GM23338 (cell line): Measurements from ENCODE around the gene HNRNPL. TPM values are rescaled to one million over a fixed set of nuclear protein-coding genes. Genes with fewer than 3 reads are reported as not detected.

Source experiments
- ATAC-seq: fragments of 200-7000 bp; cut with Tn5 transposase; 3 replicates; pipeline ENCODE4 v1.9.1; 2020
- DNase-seq: peaks from one replicate; pipeline ENCODE4 v3.0.0-alpha.2; 2015; ENCODE audit warnings: low spot score
- H2AFZ ChIP-seq: fragments of 200-600 bp; sonication (generic); 2 replicates; pipeline ENCODE4 v1.8.0; 2016; ENCODE audit warnings: antibody characterized with exemption, mild to moderate bottlenecking, moderate library complexity
- H3F3A ChIP-seq: fragments of 200-600 bp; sonication (generic); replicated peaks from 2 replicates; pipeline ENCODE4 v1.8.0; 2017; ENCODE audit warnings: antibody characterized with exemption, mixed run types, low read depth
- H3K27ac ChIP-seq: fragments of 200-600 bp; sonication (generic); 2 replicates; pipeline ENCODE4 v1.6.1; 2016; ENCODE audit warnings: low read depth
- H3K27me3 ChIP-seq: fragments of 200-600 bp; sonication (generic); 2 replicates; pipeline ENCODE4 v1.8.0; 2016; ENCODE audit warnings: mild to moderate bottlenecking, mixed run types, moderate library complexity; ENCODE audit not compliant: insufficient read depth
- H3K36me3 ChIP-seq: fragments of 200-600 bp; sonication (generic); 2 replicates; pipeline ENCODE4 v1.8.0; 2016; ENCODE audit warnings: mild to moderate bottlenecking; ENCODE audit not compliant: insufficient read depth
- H3K4me1 ChIP-seq: fragments of 200-600 bp; sonication (generic); 2 replicates; pipeline ENCODE4 v1.8.0; 2016; ENCODE audit warnings: mild to moderate bottlenecking, moderate library complexity; ENCODE audit not compliant: insufficient read depth
- H3K4me2 ChIP-seq: fragments of 200-600 bp; sonication (generic); 2 replicates; pipeline ENCODE4 v1.7.1; 2017; ENCODE audit warnings: mixed run types
- H3K4me3 ChIP-seq: fragments of 200-600 bp; sonication (generic); 2 replicates; pipeline ENCODE4 v1.6.1; 2016; ENCODE audit warnings: mixed run types
- H3K79me2 ChIP-seq: fragments of 200-600 bp; sonication (generic); replicated peaks from 2 replicates; pipeline ENCODE4 v1.8.0; 2017; ENCODE audit warnings: mild to moderate bottlenecking; ENCODE audit not compliant: insufficient read depth
- H3K9me2 ChIP-seq: fragments of 200-600 bp; sonication (generic); 2 replicates; pipeline ENCODE4 v1.8.0; 2017; ENCODE audit not compliant: insufficient read depth
- H4K20me1 ChIP-seq: fragments of 200-600 bp; sonication (generic); replicated peaks from 2 replicates; pipeline ENCODE4 v1.8.0; 2017; ENCODE audit warnings: mild to moderate bottlenecking; ENCODE audit not compliant: insufficient read depth
- H3K27ac Mint-ChIP-seq: 2 replicates; pipeline ENCODE4 v1.8.0; 2020; ENCODE audit warnings: inconsistent platforms, mild to moderate bottlenecking, moderate library complexity, mixed read lengths
- H3K27me3 Mint-ChIP-seq: 3 replicates; pipeline ENCODE4 v1.8.0; 2022; ENCODE audit warnings: low read depth, mild to moderate bottlenecking, moderate library complexity, mixed read lengths, inconsistent platforms; ENCODE audit not compliant: insufficient read depth, poor library complexity
- H3K36me3 Mint-ChIP-seq: 3 replicates; pipeline ENCODE4 v1.8.0; 2021; ENCODE audit warnings: low read depth, mild to moderate bottlenecking, inconsistent platforms, moderate library complexity, mixed read lengths
- H3K4me1 Mint-ChIP-seq: 3 replicates; pipeline ENCODE4 v1.8.0; 2020; ENCODE audit warnings: mild to moderate bottlenecking, inconsistent platforms, mixed read lengths
- H3K4me3 Mint-ChIP-seq: 3 replicates; pipeline ENCODE4 v1.8.0; 2021; ENCODE audit warnings: moderate library complexity, mild to moderate bottlenecking, inconsistent platforms, mixed read lengths
- H3K9me3 Mint-ChIP-seq: 3 replicates; pipeline ENCODE4 v1.8.0; 2020; ENCODE audit warnings: moderate library complexity, mild to moderate bottlenecking, inconsistent platforms, mixed read lengths
- CREB1 ChIP-seq: fragments of 250-450 bp; sonication (Bioruptor Pico); IDR thresholded peaks from 2 replicates; pipeline ENCODE4 v1.5.0; 2020; ENCODE audit warnings: low read depth, mild to moderate bottlenecking, moderate library complexity
- EZH2phosphoT487 ChIP-seq: fragments of 200-600 bp; sonication (generic); IDR thresholded peaks from one replicate; pipeline ENCODE4 v1.8.1; 2018; ENCODE audit warnings: antibody characterized with exemption; ENCODE audit not compliant: unreplicated experiment
- JUNB ChIP-seq: IDR thresholded peaks from one replicate; pipeline ENCODE4 v1.6.1; 2016; ENCODE audit warnings: antibody characterized with exemption; ENCODE audit not compliant: unreplicated experiment
- NANOG ChIP-seq: IDR thresholded peaks from 2 replicates; pipeline ENCODE4 v1.6.1; 2016; ENCODE audit warnings: antibody characterized with exemption, borderline replicate concordance
- POLR2AphosphoS5 ChIP-seq: IDR thresholded peaks from 2 replicates; pipeline ENCODE4 v1.6.1; 2016; ENCODE audit warnings: antibody characterized with exemption, low read depth
- ZNF114 ChIP-seq: fragments of 250-450 bp; sonication (Bioruptor Pico); IDR thresholded peaks from 2 replicates; pipeline ENCODE4 v1.5.0; 2020; ENCODE audit warnings: mild to moderate bottlenecking, moderate library complexity
- ZNF331 ChIP-seq: fragments of 250-450 bp; sonication (Bioruptor Pico); IDR thresholded peaks from 2 replicates; pipeline ENCODE4 v1.5.0; 2020; ENCODE audit warnings: low read depth, mild to moderate bottlenecking, moderate library complexity
- polyA plus RNA-seq: library from polyadenylated mRNA; unstranded; fragments of >200 nt; fragmentation: Nextera tagmentation; extraction: Ambion mirVana; gene quantifications from 2 replicates; pipeline ENCODE4 v1.2.1, GENCODE V29; 2016
- total RNA-seq: library from RNA; depleted of rRNA; stranded (reverse); fragments of >200 nt; shearing (Covaris generic); gene quantifications from 2 replicates; pipeline ENCODE4 v1.2.3, GENCODE V29; 2014
- TF ChIP-seq, protein P1 (sequence below), 2 experiments: fragments of 200-600 bp in 1 of 2; sonication (generic) in 1 of 2; conservative IDR thresholded peaks; 2 replicates each; pipeline versions ENCODE4 v1.5.1 to v1.6.1; 2016 to 2017; ENCODE audit warnings: antibody characterized with exemption in 2 of 2, low read depth in 2 of 2, mild to moderate bottlenecking in 2 of 2, moderate library complexity in 1 of 2
- TF ChIP-seq, protein P2 (sequence below): IDR thresholded peaks from 2 replicates; pipeline ENCODE4 v1.6.1; 2016; ENCODE audit warnings: antibody characterized with exemption

Gene HNRNPL
- total and polyA plus RNA-seq, 2 experiments from 2014 or later = 580 to 664 TPM

DNA sequence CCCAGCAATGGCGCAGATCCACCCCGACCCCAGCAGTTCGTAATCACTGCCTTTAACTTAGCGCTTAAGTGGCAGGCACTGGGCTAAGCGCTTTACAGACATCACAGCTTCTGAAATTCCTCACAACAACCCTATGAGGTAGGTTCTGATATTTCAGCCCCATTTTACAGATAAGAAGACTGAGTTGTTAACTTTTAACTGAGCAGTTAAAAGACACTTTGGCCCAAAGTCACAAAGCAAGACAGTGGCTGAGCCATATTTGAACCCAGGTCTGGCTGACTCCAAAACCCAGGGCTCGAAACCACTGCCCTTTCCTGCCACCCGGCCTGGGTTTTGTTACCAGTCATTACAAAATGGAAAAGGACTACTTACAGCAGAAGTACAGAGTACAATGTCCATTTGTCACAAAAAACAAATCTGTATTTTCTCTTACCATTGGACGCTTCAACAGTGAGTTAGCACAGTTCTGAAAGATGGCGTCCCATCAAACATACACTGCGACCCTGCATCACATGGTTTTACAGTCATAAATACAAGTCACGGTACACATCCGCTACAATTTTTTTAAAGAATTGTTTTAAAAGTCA is 8.5 kb downstream of the HNRNPL start:
- no peaks in the 10 kb centered on the region for H3K4me1 ChIP-seq
- Mint-ChIP-seq H3K27me3 (peaks cover 20% of the 10 kb centered on the region), H3K36me3 (peaks cover 100% of the 10 kb centered on the region), H3K4me1 (peaks cover 11% of the 10 kb centered on the region; the same call in 2 of the 3 replicates), H3K4me3 (no peak overlapping the region), H3K9me3 (no peaks in the 10 kb centered on the region), H3K27ac (no peak overlapping the region)
- H3F3A ChIP-seq = peaks cover 86% of the 10 kb centered on the region
- H4K20me1 ChIP-seq = peaks cover 58% of the 10 kb centered on the region
- no peak overlapping the region for H3K4me3 ChIP-seq
- TF ChIP-seq CREB1 (CRISPR knock-in tag) (no peak), EZH2phosphoT487 (no peak), ZNF114 (no peak), NANOG (no peak), JUNB (no peak), POLR2AphosphoS5 (no peak)
- TF ChIP-seq, protein P1, sequence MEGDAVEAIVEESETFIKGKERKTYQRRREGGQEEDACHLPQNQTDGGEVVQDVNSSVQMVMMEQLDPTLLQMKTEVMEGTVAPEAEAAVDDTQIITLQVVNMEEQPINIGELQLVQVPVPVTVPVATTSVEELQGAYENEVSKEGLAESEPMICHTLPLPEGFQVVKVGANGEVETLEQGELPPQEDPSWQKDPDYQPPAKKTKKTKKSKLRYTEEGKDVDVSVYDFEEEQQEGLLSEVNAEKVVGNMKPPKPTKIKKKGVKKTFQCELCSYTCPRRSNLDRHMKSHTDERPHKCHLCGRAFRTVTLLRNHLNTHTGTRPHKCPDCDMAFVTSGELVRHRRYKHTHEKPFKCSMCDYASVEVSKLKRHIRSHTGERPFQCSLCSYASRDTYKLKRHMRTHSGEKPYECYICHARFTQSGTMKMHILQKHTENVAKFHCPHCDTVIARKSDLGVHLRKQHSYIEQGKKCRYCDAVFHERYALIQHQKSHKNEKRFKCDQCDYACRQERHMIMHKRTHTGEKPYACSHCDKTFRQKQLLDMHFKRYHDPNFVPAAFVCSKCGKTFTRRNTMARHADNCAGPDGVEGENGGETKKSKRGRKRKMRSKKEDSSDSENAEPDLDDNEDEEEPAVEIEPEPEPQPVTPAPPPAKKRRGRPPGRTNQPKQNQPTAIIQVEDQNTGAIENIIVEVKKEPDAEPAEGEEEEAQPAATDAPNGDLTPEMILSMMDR (conservative IDR thresholded peaks at IDR 0.05; ENCODE audit: low read depth in 2 of 2) = no peak
- no peak for DNase-seq
- H2AFZ ChIP-seq = no peak overlapping the region
- H3K27me3 ChIP-seq = no peaks in the 10 kb centered on the region
- H3K4me2 ChIP-seq = no peak overlapping the region
- ATAC-seq = no peak
- H3K79me2 ChIP-seq = peaks cover 53% of the 10 kb centered on the region
- H3K36me3 ChIP-seq = peaks cover 92% of the 10 kb centered on the region
- H3K9me2 ChIP-seq = no peaks in the 10 kb centered on the region
- peak overlapping the region; percentile 69; the same call in 1 of the 2 replicates for H3K27ac ChIP-seq

DNA sequence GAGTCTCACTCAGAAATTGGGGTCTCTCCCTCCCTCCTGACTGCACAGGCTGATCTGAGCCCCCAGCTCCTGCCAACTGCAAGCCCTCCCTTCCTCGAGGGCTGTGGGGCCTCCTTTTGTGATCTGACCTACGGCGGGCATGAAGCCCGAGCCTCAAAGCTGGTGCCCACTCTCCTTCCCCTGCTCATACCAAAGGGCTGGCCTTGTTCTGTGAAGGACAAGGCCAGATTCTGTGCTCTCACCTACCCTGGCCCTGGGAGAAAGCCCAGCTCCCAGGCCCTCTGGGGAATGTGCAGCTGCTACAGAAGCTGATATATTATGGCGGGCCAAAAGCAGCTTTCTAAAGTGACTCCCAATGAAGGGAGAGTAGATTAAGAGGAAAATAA is 9.2 kb downstream of the HNRNPL start:
- Histone ChIP-seq H3K27ac (peak overlapping the region; percentile 69), H3K79me2 (peaks cover 46% of the 10 kb centered on the region), H3K9me2 (no peaks in the 10 kb centered on the region), H3K4me2 (no peak overlapping the region), H3F3A (peaks cover 86% of the 10 kb centered on the region), H2AFZ (no peak overlapping the region), H3K36me3 (peaks cover 89% of the 10 kb centered on the region), H3K4me1 (no peaks in the 10 kb centered on the region), H3K27me3 (no peaks in the 10 kb centered on the region), H4K20me1 (peaks cover 53% of the 10 kb centered on the region), H3K4me3 (no peak overlapping the region)
- Mint-ChIP-seq H3K36me3 (peaks cover 100% of the 10 kb centered on the region), H3K9me3 (no peaks in the 10 kb centered on the region), H3K4me3 (no peak overlapping the region), H3K4me1 (peaks cover 11% of the 10 kb centered on the region; the same call in 2 of the 3 replicates), H3K27ac (no peak overlapping the region), H3K27me3 (peaks cover 18% of the 10 kb centered on the region)
- TF ChIP-seq POLR2AphosphoS5 (no peak), EZH2phosphoT487 (no peak), JUNB (no peak), ZNF331 (CRISPR knock-in tag) (no peak)
- TF ChIP-seq, protein P2, sequence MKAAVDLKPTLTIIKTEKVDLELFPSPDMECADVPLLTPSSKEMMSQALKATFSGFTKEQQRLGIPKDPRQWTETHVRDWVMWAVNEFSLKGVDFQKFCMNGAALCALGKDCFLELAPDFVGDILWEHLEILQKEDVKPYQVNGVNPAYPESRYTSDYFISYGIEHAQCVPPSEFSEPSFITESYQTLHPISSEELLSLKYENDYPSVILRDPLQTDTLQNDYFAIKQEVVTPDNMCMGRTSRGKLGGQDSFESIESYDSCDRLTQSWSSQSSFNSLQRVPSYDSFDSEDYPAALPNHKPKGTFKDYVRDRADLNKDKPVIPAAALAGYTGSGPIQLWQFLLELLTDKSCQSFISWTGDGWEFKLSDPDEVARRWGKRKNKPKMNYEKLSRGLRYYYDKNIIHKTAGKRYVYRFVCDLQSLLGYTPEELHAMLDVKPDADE = no peak
- ATAC-seq = no peak
- no peak for DNase-seq
